ENCODE measurements around the gene TIMM8A. TPM values are rescaled to one million over a fixed set of nuclear protein-coding genes. Genes with fewer than 3 reads are reported as not detected.
A peak's percentile ranks its signal among the peaks of the same experiment; 100 is the strongest.

TIMM8A gene
- total and polyA plus RNA-seq, 2 of the 13 experiments (the other 11 are each of a cell fraction or from before 2014, with no cell fraction given), result 6.1 to 25.5 TPM

DNA sequence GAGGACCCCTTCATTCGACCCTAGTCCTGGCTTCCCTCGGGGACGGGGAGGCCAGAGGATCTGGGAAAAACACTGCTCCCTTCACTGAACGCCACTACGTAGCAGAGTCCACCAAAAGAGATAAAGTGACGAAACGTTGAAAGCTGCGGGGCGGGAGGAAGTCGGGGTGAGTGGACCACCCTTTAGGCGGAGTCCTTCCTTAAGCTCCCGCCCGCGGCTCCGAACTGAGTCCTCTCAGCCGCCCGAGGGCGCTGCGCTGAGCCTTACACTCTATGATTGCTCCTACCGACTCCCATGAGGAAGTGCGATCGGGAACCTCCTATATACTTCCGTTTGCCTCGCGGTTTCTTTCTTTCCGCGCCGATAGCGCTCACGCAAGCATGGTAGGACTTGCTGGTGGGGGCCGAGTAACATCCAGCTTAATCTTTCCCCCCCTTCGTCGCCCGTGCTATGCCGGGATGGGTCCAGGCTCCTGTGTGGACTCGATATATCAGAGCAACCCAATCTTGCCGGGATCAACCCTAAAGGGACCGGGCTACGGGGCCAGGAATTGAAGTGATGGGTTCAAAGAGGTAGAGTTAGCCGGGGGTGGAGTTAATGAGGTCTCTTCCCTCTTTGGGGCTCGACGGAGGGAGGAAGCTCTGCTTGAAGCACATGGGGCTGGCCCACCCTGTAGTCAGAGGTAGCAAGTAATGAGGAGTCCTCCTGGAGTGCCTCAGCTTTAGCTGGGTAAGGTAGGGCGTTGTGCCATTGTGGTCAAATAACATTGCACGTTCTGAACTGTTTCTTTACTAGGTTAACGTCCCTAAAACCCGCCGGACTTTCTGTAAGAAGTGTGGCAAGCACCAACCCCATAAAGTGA, 42.4 kb upstream of the TIMM8A start, which contains the start of gene RPL36A (continued):
- TF ChIP-seq, protein P1, sequence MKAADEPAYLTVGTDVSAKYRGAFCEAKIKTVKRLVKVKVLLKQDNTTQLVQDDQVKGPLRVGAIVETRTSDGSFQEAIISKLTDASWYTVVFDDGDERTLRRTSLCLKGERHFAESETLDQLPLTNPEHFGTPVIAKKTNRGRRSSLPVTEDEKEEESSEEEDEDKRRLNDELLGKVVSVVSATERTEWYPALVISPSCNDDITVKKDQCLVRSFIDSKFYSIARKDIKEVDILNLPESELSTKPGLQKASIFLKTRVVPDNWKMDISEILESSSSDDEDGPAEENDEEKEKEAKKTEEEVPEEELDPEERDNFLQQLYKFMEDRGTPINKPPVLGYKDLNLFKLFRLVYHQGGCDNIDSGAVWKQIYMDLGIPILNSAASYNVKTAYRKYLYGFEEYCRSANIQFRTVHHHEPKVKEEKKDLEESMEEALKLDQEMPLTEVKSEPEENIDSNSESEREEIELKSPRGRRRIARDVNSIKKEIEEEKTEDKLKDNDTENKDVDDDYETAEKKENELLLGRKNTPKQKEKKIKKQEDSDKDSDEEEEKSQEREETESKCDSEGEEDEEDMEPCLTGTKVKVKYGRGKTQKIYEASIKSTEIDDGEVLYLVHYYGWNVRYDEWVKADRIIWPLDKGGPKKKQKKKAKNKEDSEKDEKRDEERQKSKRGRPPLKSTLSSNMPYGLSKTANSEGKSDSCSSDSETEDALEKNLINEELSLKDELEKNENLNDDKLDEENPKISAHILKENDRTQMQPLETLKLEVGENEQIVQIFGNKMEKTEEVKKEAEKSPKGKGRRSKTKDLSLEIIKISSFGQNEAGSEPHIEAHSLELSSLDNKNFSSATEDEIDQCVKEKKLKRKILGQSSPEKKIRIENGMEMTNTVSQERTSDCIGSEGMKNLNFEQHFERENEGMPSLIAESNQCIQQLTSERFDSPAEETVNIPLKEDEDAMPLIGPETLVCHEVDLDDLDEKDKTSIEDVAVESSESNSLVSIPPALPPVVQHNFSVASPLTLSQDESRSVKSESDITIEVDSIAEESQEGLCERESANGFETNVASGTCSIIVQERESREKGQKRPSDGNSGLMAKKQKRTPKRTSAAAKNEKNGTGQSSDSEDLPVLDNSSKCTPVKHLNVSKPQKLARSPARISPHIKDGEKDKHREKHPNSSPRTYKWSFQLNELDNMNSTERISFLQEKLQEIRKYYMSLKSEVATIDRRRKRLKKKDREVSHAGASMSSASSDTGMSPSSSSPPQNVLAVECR (CRISPR knock-in tag; IDR thresholded peaks at IDR 0.05; ENCODE audit: borderline replicate concordance), result peak; percentile 78
- TF ChIP-seq ZNF292 (CRISPR knock-in tag; IDR thresholded peaks at IDR 0.05; ENCODE audit: borderline replicate concordance, low read depth) (no peak), ZNF274 (CRISPR knock-in tag; IDR thresholded peaks at IDR 0.05) (0 out of 2 replicates have a peak, but pooled peaks have one; percentile 19), DMAP1 (CRISPR knock-in tag; IDR thresholded peaks at IDR 0.05) (peak; percentile 83), ZBTB7B (CRISPR knock-in tag; IDR thresholded peaks at IDR 0.05) (peak; percentile 39; the same call in 1 of the 2 replicates), DR1 (CRISPR knock-in tag; IDR thresholded peaks at IDR 0.05) (peak; percentile 75), SSRP1 (CRISPR knock-in tag; IDR thresholded peaks at IDR 0.05) (no peak), HOXA7 (CRISPR knock-in tag; IDR thresholded peaks at IDR 0.05) (no peak), ELF1 (CRISPR knock-in tag; IDR thresholded peaks at IDR 0.05) (peak; percentile 85), POLR2G (IDR thresholded peaks at IDR 0.05; ENCODE audit: low read depth, low read length) (peak; percentile 97), RXRB (CRISPR knock-in tag; IDR thresholded peaks at IDR 0.05; ENCODE audit: borderline replicate concordance) (0 out of 2 replicates have a peak, but pooled peaks have one; percentile 31), TBX2 (CRISPR knock-in tag; IDR thresholded peaks at IDR 0.05; ENCODE audit: borderline replicate concordance) (0 out of 2 replicates have a peak, but pooled peaks have one; percentile 40), SNAI1 (CRISPR knock-in tag; IDR thresholded peaks at IDR 0.05; ENCODE audit: borderline replicate concordance) (no peak), ZFX (CRISPR knock-in tag; IDR thresholded peaks at IDR 0.05; ENCODE audit: low read depth) (0 out of 2 replicates have a peak, but pooled peaks have one; percentile 32), YEATS4 (CRISPR knock-in tag; IDR thresholded peaks at IDR 0.05; ENCODE audit: borderline replicate concordance) (peak; percentile 84), TGIF2 (CRISPR knock-in tag; IDR thresholded peaks at IDR 0.05) (0 out of 2 replicates have a peak, but pooled peaks have one; percentile 49), ZNF552 (CRISPR knock-in tag; IDR thresholded peaks at IDR 0.05; ENCODE audit: borderline replicate concordance) (0 out of 2 replicates have a peak, but pooled peaks have one; percentile 22), YEATS2 (CRISPR knock-in tag; IDR thresholded peaks at IDR 0.05; ENCODE audit: borderline replicate concordance) (peak; percentile 99)

All from HepG2 (cell line).